T-helper 22 cell (primary cell): ENCODE data around the gene COL5A1.
"Not testable (repeated sequence)": the region's sequence is repeated elsewhere in the genome, so short reads cannot be mapped to it uniquely, and the experiment has no call there.

Experiments
- DNase-seq: peaks from one replicate; pipeline ENCODE4 v3.0.0-alpha.2; 2020; ENCODE audit warnings: low read depth

COL5A1 gene

DNA sequence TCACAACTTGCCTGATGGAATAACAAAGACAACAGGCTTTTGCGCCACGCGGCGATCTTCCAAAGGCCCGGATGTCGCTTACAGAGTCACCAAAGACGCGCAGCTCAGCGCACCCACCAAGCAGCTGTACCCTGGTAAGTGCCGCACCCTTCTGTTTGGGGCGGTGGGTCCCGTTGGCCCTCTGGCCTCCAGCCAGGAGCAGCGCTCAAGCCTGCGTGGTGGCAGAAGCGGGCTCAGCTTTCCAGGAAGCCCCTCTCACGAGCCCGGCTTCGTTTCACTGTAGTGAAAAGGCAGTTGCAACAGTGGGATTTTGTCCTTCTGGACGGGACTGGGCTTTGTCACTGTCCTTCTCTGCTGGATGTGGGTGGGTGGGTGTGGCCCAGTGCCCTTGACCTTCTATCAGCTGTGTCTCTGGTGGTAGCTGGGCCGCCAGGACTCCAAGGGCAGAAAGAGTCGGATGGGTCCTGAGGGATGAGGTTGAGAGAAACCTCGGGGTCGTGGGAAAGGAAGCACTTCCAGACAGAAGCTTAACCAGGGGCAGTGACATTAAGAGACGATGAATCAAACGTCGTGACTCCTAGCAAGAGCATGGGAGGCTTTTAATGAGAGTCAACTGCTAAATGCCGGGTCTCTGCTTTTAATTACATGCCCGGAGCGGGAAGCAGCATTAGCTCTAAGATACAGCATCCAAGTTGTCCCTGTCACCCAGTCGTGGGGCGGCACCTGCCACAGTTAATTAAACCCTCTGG lies 49.5 kb downstream of the COL5A1 start:
- DNase-seq, result no peak

DNA sequence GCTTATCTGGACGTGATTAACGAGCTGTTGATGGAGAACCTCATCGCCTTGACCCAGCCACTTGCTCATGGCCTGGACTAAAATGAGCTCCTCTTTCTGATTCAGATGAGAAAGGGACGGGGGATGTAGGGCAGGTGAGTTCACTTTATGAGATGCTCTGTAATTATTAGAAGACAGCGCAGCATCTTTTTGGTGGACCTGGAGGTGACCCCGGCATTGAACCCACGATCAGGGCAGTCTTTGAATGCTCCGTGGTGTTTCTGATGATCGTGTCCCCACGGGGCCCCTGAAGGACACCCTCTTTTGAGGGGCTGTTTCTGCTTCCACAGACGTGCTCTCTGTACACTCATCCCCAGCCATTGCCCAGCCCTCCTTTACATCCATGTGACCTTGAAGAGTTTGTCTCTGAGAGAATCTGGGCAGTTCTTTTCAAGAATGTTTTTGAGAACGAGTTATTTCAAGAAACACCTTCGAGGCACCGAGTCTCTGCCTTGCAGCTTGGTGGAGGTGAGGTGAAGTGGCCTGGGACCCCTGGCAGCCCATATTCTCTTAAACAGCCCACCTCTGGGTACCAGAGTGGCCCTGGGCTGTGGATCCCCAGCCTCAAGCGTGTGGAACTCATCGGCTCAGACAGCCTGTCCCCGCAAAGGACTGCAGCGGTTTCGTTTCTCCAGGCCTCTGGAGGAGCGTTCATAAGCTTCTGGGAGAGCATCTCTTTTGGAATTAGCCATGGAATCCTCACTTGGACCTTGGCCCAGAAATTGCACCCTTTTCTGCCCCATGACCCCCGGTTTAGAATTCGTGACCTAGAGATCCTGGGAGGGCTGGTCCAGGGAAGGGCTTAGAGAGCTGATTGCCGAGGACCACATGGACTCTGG lies 50.3 kb downstream of the COL5A1 start:
- no peak for DNase-seq

DNA sequence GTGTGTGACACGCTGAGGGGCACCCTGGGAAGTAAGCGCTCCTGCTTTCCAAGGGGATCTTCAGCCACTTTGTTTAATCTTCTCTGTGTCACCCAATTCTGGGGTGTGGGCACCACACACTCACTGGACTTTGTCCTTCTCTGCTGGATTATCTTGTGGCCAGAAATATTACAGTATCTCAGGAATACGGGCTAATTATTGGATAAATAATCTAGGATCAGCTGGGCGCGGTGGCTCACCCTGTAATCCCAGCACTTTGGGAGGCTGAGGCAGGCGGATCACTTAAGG lies 50.9 kb downstream of the COL5A1 start:
- no peak for DNase-seq

GRCh38 chr9:134693011-134693410 lies 51.4 kb downstream of the COL5A1 start:
- no peak for DNase-seq

DNA sequence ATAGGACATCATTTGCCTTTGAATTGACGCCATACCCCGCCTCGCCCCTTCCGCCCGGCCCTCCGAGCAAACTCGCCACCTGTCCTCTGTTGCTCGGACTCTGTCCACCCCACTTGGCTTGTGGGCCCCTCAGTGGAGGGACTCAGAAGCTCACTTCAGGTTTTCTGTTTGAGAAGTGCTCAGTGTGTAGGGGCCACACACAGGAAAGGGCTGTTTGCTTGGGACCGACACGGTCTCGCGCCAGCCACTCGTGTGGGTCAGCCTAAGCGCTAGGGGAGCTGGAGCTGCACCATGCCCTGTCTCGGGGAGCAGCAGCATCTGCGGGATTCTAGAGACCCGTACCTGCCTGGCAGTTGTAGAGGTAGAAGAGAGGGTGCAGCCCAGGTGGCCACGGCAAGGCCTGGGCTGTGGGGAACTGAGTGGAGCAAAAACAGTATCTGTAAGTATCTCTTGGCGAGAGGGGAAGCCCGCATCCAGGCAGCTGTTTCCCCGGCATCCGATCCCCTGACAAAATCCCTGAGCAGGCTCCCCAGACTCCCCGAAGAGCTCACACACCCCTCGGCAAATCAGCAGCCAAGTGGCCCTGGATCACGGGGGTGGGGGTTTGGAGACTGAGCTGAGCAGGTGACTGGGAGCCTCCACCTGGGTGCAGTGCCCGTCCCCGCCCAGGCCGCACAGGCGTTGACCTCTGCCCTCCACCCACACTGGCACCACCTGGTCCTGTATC lies 52.2 kb downstream of the COL5A1 start:
- no peak for DNase-seq

DNA sequence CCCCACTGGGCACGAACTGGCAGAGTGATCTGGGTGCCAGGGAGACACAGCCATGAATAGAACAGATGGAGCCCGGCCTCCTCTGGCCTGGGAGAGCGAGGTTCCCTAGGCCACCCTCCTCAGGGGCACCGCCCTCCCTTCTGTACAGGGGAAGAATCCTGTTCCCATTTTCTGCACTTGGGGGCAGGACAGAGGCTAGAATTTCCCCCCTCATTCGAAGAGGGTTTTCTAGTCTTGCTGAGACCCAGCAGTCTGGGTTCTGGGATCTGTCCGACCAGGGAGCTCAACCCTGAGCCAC lies 52.7 kb downstream of the COL5A1 start:
- no peak for DNase-seq

GRCh38 chr9:134694714-134695113 lies 53.1 kb downstream of the COL5A1 start:
- DNase-seq, result no peak

DNA sequence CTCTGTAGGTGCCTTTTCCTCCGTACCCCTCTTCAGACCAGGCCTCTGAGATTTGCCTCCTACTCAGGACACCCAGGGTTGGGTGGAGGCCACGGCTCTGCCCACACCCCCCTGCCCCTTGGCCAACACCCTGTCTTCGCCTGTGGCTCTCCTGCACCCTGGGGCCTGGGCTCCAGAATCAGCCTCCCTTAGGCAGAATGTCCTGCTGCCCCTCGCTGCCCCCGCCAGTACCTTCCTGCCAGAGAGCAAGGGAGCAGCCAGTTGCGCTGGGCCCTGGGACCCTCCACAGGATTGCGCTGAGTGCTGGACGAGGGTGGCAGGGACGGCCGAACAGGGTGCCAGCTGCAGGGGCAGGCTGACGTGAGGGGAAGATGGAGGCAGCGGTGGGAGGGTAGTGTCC lies 53.5 kb downstream of the COL5A1 start:
- no peak for DNase-seq

GRCh38 chr9:134696433-134696832 lies 54.8 kb downstream of the COL5A1 start:
- no peak for DNase-seq

- no peak for DNase-seq
Measured at GRCh38 chr9:134698111-134698510, 56.5 kb downstream of the COL5A1 start.

- DNase-seq, result no peak
Measured at GRCh38 chr9:134698587-134699342, 57.2 kb downstream of the COL5A1 start.

- no peak for DNase-seq
Measured at GRCh38 chr9:134699343-134699740, 57.7 kb downstream of the COL5A1 start.

DNA sequence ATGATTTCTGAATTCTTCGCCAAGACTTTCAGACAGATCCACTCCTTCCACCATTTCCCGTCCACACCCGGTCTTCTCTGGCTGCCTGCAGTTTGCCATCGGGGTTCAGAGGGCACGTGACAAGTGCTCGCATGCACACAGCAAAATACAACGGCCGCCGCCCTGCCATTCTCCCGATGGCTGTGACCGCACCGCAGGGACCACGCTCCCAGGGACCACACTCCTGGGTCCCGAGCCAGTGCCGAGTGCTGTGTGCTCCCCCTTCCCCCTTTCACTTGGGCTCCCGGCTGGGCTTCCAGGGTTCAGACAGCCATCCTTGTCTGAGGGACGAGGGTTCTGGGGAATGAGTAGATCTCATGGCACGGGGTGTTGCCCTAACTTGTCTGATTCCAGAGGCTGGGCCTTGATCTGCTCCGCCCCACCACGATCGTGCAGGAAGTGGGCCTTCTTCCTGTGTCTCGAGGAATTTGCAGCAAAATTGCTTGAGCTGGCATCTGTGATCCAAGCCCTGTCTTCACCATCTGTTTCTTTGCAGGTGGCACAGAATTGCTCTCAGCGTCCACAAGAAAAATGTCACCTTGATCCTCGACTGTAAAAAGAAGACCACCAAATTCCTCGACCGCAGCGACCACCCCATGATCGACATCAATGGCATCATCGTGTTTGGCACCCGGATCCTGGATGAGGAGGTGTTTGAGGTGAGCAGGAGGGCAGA lies 59.2 kb downstream of the COL5A1 start:
- DNase-seq, result no peak

GRCh38 chr9:134701581-134702259 lies 60.1 kb downstream of the COL5A1 start:
- DNase-seq, result no peak

DNA sequence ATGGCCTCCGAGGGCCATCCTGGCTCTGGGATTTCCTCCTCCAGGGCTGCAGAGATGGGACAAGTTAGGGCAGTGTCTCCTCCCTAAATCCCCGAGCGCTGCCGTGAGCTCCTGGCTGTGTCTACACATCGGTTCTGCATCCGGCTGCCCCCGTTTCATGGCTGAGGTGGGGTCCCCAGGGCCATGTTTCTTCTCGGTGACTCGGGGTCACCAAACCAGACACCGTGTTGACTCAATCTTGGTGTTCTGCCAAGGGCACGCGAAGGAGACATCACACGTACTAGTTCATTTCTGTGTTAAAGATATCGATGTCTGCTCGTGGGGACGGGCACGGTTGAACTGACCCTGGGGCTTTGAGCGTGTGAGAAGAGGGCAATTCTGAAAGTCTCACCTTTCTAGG lies 60.7 kb downstream of the COL5A1 start:
- DNase-seq, result no peak

GRCh38 chr9:134703730-134704114 lies 62.1 kb downstream of the COL5A1 start:
- not testable (repeated sequence) for DNase-seq

- DNase-seq, result no peak
Measured at GRCh38 chr9:134704498-134704897, 62.9 kb downstream of the COL5A1 start.

GRCh38 chr9:134705786-134706185 lies 64.2 kb downstream of the COL5A1 start:
- DNase-seq, result no peak

GRCh38 chr9:134706522-134706921 lies 64.9 kb downstream of the COL5A1 start:
- no peak for DNase-seq

GRCh38 chr9:134707031-134707680 lies 65.6 kb downstream of the COL5A1 start:
- no peak for DNase-seq
